HG03095 (cell line): Measurements from ENCODE around the gene BUB1.
"Not testable (repeated sequence)": the region's sequence is repeated elsewhere in the genome, so short reads cannot be mapped to it uniquely, and the experiment has no call there.

Experiments
- ATAC-seq: cut with Tn5 transposase; IDR thresholded peaks from one replicate; pipeline ENCODE4 v1.9.1; 2021; ENCODE audit warnings: moderate library complexity; ENCODE audit not compliant: unreplicated experiment

Gene BUB1

DNA sequence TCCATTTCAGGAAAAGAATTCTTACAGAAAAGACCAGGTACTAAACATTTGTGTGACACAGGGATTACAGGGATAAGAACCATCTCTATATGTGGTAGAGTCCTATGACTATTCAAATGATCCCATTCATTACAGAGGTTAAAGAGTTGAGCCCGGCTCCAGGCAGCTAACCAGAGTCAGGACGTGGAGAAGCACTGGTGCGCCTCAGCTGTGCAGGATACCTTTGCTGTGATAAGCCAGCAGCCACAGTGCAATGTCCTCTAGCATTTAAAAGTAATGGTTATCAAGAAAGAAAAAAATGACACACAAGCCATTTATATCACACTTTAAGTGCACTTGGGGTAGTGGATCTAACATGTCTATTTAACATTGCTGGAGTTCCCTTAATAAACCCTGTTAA, 17.3 kb downstream of the BUB1 start:
- no peak for ATAC-seq

DNA sequence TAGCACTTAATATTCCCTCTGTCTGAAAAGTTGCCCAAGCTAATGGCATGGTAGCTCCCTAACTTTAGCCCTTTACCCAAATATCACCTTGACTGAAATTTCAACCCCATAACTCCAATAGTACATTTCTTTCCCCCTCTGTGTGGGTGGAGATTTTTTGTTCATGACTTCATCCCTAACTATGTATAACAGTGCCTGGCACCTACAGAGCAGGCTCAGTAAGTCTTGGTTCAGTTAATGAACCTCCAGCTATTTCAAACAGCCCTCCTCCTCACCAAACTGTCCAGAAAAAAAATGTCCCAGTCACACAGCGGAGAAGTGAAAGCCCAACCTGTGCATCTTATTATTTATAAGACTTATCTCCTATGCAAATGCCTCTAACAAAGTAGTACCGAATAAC, 18.6 kb downstream of the BUB1 start:
- ATAC-seq = no peak

DNA sequence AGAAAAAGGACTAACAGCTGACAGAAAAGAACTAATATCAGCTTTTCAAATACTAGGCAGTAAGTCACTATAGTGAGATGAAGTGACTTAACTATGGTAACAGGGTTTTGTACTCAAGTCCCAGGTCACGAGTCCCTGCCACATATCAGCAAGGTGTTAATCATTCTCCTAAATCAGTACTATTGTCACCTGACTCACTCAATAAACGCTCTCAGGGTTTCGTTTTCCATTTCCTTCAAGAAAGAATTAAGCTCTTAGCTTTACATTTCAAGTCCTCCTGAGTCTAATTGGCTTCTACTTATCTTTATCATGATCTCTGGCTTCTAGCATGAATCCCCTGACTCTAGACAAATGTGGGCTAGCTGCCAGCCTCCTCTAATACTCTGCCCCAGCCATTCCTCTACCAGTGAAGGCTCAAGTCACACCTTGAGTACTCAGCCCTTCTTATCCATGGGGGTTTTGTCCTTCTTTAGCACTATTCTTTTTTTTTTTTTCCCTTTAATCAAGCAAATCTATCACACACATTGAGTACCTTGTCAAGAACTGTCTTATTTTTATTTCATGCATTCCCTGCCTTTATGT, 20.0 kb downstream of the BUB1 start:
- ATAC-seq = no peak

DNA sequence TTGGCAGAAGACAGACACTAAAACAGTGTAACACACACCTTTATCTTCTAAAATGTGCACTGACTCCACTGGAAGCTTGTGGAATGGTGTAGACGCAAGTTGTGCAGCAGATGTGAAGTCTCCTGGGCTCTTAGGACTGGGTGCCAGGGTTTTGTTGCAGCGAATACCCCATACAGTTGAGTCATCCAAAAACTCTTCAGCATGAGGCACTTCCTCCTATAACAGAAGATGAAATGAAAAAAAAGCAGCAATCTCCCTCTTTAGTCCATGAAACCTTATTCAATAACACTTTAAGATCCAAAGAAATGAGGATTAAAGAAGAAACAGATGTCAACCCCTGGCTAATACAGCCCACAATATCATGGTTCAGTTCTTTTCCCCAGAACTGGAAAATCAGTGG, 22.2 kb downstream of the BUB1 start:
- ATAC-seq = no peak

DNA sequence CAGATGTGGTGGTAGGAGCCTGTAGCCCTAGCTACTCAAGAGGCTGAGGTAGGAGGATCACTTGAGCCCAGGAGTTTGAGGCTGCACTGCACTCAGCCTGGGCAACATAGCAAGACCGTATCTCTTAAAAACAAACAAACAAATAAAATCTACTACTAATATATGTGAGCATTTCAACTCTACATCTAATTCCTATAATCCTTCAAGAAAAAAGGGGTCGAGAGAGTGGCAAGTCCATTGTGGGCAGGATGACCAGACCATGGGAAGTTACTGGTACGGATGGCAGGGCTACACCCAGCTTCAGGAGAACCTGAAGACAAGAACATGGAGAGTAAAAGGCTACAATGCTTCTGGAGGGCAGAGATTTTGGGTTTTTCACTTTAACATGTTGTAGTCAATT, 24.0 kb downstream of the BUB1 start:
- ATAC-seq = no peak

DNA sequence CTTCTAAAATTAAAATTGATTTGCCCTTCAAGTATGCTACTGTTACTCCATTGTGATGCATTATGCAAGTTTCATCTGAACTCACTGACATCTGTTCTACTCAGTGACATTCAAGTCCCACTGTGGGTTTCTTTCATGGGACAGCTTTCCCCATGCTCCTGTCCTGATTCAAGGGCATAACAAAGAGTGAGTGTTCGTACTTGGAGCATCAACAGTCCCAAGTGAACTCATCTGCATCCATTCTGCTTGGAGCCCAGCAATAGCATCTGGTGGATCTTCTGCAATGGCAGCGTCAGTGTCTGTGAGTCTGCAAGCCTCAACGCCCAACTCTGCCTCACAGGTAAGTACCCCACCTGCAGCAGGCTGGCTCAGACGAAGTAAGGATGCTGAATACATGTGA, 27.5 kb downstream of the BUB1 start:
- ATAC-seq = no peak

DNA sequence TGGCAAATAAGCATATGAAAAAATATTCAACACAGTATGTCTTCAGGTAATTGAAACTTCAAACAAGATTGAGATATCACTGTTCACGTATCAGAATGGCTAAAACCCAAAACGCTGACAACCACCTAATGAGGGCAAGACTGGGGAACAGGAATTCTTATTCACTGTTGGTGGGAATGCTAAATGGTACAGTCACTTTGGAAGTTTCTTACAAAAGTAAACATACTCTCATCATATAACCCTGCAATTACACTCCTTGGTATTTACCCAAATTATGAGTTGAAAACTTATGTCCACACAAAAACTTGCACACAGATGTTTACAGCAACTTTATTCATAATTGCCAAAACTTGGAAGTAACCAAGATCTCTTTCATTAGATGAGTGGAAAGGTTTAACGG, 30.1 kb downstream of the BUB1 start:
- ATAC-seq = no peak

DNA sequence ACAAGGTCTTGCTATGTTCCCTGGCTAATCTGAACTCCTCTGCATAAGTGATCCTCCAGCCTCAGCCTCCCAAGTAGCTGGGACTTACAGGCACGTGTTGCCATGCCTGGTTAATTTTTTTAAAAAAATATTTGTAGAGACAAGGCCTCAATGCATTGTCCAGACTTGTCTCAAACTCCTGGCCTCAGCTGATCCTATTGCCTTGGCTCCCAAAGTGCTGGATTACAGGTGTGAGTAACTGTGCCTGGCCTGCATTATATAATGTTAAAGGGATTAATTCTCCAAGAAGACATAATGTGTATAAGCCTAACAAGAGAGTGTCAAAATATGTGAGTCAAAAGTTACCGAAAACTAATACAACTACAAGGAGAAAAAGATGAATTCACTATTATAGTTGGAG, 32.2 kb downstream of the BUB1 start:
- ATAC-seq = no peak

DNA sequence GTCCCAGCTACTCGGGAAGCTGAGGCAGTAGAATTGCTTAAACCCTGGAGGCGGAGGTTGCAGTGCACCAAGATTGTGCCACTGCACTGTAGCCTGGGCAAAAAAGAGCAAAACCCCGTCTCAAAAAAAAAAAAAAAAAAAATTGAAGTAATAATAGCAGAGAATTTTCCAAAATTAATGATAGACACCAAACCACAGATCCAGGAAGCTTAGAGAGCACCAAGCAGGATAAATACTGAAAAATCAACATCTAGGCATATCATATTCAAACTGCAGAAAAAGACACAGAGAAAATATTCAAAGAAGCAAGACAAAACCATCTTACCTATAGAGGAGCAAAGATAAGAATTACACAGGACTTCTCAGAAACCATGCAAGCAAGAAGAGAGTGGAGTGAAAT, 33.5 kb downstream of the BUB1 start:
- no peak for ATAC-seq

DNA sequence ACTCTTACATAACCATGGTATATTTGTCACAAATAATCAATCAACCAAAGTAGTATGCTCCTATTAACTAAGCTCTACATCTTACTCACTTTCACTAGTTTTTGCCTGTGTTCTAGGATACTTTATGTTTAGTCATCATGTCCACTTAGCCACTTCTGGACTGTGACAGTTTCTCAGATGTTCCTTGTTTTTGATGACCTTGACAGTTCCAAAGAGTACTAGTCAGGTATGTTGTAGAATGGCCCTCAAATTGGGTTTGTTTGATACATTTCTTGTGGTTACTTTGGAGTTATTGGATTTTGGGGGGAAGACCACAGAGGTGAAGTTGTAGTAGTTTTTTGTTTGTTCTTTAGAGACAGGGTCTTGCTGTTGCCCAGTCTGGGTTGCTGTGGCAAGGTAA, 35.5 kb downstream of the BUB1 start:
- ATAC-seq = no peak

DNA sequence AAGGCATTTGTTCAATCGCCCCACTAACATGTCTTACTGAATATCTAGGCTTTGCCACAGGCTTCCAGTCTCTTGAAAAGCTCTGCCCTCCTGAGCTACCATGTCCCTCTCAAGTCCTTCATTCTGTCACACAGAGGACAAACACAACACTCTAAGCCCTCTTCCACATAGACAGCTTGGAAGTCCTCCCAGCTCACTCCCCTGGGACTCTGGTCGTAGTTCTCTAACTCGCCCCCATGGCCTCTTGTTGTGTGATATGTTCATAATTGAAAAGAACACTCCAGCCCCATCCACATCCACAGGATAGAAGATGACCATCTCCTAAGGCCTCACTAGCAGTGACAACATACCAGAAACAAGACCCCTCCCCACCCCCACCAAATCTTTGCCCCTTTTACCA, 37.9 kb downstream of the BUB1 start:
- ATAC-seq = no peak

DNA sequence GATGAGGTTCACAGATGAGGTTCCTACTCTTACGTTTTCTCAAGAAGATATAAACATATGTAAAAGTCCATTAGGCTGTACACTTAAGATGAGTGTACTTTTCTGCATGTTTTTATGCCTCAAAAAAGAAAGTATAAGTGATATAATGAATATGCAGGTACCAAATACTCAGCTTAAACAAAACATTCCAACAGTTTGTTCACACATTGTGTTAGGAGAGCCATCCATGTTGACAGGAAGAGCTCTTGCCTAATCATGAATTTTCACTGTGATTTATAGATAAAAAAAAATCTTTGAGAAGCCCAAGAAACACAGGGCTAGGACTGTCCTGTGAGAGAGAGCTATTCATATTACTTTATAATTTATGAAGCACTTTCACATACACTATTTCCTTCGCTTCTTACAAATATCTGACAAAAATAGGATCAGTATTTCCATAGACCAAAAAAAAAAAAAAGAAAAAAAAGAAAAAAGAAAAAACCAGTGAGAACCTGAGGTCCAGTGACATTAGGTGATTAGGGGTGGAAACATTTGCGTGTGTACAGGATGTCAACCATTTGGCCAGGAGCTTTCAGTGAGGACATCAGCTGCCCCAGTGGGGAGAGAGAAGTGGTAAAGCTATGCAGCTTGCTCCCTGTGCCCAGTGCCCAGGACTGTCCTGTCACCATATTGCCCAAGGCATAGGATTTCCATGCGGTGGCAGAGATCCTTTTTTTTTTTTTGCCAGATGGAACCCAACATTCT, 38.7 kb downstream of the BUB1 start:
- ATAC-seq = no peak

DNA sequence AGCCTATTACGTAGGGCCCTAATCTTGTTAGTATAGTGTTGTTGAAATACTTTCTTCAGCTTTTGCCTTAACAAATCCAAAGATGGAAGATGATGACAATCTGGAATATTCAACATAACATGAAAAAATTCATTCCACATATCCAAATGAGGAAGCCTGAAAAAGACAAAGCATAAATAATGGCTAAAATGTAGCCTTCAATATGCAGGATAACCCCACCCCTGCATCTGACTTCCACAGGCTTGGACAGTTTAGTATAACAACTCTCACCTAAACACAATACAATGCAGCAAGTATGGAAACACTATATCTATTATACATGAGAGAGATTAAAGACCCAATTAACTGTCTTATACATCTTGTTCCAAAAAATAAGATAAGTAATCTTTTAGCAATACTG, 39.9 kb downstream of the BUB1 start:
- no peak for ATAC-seq

DNA sequence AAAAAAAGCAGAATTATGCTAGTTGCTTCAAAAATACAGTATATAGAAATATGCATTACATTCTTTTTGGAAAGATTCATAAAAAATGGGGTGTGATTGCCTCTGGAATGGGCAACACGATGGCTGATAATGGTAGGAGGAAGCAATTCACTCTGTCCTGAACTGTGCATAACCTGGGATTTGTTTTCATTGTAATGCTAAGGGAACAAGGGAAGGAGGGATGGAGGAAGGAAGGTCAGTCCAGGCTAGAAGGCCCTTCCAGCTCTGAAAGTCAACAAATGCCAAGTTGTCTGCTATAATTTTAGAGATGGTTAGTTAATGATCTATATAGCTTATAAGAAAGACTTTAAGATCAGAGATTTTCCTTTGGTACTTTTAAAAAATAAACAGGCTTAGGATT, 40.8 kb downstream of the BUB1 start:
- no peak for ATAC-seq

DNA sequence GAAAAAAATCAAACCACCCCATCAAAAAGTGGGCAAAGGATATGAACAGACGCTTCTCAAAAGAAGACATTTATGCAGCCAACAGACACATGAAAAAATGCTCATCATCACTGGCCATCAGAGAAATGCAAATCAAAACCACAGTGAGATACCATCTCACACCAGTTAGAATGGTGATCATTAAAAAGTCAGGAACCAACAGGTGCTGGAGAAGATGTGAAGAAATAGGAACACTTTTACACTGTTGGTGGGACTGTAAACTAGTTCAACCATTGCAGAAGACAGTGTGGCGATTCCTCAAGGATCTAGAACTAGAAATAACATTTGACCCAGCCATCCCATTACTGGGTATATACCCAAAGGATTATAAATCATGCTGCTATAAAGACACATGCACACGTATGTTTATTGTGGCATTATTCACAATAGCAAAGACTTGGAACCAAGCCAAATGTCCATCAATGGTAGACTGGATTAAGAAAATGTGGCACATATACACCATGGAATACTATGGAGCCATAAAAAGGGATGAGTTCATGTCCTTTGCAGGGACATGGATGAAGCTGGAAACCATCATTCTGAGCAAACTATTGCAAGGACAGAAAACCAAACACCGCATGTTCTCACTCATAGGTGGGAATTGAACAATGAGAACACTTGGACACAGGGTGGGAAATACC, 41.8 kb downstream of the BUB1 start:
- not testable (repeated sequence) for ATAC-seq

DNA sequence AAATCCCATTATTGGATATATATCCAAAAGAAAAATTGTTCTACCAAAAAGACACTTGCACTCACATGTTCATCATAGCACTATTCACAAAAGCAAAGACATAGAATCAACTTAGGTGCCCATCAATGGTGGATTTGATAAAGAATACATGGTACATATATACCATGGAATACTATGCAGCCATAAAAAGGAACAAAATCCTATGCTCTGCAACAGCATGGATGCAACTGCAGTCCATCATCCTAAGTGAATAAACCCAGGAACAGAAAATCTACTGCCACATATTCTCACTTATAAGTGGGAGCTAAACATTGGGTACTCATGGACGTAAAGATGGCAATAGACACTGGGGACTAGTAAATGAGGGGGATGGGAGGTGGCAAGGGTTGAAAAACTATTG, 50.5 kb downstream of the BUB1 start:
- ATAC-seq = not testable (repeated sequence)

DNA sequence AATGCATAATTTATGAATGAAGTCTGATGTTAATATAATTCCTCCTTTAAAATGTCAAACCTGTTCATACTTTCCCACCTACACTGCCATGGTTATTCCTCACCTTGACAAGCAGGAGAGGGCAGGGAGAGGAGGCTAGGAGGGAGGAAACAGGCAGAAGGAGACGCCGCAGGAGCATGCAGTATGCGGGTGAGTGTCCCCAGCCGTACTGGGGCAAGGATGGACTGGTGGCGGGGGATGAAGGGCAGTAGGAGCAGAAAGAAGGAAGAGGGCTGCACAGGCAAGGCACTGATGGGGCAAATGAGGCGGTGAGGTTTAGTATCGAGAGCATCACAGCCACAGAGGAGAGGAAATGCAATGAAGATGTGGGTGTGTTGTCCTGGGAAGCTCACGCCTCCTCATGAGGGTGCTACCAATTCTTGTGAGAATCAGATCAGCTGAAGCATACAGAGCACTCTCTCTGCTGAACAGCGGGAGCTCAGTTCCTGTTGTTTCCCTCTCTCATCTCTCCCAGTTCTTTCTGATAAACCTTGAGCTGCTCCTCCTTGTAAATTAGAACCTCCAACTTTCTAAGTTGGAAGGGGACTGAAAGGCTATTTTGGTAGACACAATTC, 58.4 kb downstream of the BUB1 start:
- not testable (repeated sequence) for ATAC-seq

DNA sequence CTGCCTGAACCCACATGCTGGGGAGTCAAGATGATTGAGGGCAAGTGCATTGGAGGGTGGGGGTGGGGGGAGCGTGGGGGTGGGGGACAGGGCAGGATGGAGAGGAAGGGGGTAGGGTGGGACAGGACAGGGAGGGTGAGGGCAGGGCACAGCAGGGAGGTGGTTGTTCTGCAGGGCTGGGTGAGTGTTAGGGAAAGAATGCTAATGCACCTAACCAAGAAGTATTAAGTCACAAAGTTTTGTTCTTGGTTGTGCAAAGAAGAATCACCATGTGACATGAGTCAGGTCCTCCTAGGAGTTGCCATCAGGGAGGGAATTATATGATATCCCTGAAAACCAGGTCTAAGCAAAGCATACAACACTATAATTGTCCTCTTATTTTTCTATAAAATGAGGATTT, 63.9 kb downstream of the BUB1 start:
- ATAC-seq = not testable (repeated sequence)

DNA sequence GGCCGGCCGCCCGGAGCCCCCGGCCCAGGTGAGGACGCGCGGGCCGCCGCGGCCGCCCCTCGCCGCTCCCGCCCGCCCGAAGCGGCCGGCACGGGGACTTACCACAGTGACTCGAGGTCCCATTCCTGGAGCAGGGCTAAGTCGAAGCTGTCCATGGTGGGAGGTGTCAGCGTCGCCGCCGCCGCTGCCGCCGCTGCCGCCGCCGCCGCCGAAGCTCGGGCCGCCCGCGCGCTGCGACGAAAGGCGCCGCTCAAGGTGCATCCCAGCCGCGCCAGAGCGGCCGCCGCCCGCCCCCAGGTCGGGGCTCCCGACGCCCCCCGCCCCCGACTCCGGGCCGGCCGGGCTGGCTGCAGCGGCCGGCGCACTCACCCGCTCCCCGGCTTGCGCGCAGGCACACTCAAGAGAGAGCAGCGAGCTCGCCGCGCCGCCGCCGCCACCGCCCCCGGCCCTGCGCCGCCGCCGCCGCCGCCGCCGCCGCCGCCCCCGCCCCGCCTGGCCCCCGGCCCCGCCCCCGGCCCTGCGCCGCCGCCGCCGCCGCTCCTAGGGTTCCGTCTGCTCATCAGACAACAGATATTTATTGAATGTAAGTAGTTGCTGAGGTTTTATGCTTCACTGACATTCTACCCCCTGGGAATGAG, 67.1 kb downstream of the BUB1 start:
- ATAC-seq = not testable (repeated sequence)

DNA sequence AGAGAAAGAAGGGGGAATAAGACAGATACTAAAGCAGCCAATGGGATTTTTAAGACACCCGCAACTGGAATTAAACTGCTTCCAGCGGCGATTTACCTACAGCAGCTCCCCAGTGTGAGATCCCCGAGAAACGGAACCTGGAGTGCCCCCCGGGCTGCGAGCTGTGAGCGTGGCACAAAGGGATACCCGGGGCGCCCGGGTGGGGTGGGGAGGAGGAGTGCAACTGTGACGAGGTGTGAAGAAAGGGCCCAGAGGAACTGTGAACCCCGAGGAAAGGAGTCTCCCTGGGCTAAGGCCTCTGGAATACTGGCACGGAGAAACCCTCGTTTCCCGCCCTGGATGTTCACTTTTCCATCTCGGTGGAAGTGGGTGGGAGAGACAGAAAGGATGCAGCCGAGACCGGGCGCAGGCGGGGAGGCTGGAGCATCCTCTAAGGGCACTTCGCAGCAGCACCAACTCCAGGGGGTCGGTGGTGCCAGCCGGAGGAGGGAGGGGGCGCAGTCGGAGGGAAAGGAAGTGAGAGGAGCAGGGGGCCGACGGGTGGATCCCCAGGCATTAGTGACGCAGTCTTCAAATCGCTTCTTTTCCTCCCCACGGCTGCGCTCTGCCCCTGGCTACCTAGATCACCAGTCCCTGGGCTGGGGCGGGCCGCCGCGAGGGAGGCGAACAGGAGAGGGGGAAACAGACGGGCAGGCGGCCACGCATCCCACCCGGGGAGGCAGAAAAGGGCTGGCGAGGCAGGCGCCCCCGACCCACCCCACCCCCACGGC, 67.8 kb downstream of the BUB1 start:
- ATAC-seq = not testable (repeated sequence)
